ENCODE measurements around the gene LRRC55.

LRRC55 gene

DNA sequence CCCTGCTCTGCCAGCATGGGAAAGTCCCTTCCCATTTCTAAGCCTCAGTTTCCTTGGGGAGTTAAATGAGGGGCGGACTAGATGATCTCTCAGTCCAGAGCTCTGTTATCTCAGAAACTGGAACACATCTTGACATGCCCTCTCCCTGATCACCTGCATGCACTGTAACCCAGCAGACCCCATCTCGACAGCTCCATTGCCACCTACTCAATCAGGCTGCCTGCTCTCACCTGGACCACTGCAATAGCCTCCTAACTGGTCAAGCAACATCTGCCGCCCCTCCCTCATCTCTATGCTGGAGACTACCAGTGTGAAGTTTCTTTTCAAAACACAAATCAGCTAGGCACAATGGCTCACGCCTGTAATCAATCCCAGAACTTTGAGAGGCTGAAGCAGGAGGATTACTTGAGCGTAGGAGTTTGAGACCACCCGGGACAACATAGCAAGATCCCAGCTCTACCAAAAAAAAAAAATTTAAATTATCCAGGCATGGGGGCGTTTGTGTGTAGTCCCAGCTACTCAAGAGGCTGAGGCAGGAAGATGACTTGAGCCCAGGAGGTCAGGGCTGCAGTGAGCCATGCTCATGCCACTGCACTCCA lies 22.2 kb downstream of the LRRC55 start:
- DNase-seq: no peak

DNA sequence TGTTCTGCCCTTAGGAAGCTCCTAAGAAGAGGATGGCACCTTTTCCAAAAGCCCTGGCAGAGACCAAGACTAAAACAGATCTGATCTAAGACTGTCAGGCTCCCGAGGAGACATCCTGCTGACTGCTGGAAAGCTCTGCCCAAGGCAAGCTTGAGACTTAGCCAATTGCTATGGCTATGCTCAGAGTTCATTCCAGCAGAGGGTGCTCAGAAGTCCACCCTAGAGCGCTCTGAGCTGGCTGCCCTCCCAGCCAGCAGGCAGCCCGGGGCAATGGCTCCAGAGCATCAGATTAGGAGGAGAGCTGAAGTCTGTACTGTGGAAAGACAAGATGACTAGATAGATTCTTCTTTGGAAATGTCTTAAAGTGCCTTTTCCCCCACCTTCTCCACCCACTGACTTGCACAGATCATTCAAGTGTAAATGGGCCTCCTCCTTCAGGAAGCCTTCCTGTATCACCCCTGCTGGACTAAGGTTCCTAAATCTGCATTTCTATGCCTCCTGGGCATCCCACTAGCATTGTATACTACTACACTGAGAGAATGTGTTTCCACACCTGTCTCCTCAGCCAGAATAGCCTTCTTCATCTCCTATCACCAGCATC lies 23.4 kb downstream of the LRRC55 start:
- DNase-seq: no peak

DNA sequence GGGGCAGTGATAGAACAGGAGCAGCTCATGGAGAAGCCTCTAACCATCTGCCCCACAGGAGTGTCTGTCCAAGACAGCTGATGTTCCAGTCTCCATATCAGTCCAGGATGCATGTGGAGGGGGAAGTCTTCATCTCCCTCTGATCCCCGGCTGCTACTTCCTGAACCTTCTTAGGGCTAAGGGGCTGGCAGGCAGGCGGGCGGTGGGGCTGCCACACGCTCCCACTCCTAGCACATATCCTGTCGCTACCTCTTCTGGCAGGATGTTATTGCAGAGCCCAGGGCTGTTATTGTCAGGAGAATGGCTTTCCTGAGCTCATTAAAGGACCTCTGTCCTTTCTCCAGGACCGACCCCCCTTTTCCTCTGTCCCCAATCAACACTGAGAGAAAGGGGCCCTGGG lies 25.4 kb downstream of the LRRC55 start:
- DNase-seq: no peak

DNA sequence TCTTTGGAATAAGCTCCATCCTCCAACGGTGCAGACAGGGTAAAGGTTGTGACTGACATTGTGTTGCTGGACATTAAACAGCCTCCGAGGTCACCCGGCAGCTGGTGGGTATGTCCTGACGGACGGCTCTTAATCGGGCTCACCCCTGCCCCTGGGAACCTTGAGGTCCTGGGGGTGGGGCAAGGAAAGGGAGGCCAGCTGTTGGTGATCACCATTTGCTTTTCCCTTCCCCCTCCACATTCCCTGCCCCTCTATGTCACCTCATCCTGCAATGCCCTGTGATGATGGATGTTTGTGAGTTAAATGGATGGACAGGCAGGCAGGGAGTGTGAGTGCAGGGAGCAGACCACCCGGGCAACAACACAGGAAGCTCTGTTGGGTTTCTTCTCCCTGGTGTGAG lies 29.0 kb downstream of the LRRC55 start:
- DNase-seq: no peak

DNA sequence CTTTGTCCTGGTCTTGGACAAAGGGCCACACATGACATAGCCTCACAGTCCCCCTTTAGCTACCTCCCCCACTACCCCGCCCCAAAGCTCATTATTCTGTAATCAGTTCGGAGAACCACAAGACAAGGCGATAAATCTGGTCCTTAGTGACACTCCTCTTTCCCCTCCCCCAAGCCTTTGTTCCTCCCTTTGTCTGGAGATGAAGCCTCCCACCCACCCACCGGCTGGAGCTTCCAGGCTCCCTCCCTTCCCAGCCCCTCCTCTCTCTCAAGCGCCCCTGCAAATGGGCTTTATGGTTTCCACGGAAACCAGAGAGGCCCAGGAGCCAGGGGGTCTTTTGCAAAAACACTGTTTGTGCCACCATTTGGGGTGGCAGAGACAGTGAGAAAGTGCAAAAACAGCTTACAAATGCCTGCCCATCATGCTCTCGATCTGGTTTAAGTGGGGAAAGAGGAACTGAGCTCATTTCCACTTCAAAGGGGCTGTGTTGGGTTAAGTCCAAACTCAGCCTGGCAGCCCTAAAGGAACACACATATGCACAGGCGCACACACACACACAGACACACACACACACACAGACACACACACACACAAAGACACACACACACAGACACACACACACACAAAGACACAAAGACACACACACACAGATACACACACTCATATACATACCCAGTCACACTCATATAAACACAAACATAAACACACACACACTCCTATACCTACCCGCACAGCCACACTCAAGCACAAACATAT lies 31.8 kb downstream of the LRRC55 start:
- DNase-seq: no peak

DNA sequence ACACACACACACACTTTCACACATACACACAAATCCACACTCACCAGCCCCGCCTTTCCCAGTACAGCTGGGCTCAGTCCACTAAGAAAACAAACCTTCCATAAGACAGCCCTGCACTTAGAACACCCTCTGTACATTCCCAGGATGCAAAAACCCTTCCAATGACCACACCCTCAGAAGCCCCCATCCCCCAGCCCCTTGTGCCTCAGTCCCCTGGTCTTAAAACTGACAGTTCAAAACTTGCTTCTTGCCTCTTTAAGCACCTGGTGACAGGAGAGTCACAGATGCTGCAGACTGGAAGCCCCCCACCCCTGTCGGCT lies 32.3 kb downstream of the LRRC55 start:
- no peak for DNase-seq

DNA sequence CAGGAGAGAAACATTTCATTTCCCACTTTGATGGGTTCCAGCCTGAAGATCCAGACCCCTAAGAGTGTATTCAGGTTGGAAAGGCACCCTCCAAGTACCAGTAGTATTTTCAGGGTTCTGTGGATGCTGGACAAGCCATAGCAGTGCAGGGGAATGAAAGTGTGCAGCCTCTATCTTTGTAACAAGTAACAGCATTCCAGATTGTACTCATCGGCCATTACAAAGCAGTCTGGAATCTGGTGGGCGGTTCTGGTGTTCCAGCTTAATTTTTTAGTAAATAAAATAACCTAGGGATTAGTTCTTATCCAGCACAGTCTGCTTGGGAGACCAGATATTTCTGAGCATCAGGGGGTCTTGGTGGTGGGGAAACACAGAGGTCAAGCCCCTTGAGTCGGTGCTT lies 32.7 kb downstream of the LRRC55 start:
- no peak for DNase-seq

DNA sequence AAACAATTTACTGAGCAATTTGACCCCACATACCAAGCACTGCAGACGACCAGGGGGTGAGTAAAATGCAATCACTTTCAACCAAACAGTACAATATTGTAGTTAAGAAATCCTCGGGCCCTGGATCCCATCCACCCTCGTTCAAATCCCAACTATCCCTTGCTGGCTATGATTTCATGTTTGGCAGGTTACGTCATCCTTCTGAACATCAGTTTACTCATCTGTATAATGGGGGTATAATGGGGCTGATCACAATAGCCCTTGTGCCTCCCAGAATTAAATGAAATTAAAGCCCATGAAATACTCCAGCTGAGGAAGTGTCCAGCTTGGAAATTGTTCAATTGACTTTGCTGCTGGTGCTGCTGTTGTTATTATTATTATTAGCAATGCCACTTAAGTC lies 34.7 kb downstream of the LRRC55 start:
- DNase-seq: no peak

DNA sequence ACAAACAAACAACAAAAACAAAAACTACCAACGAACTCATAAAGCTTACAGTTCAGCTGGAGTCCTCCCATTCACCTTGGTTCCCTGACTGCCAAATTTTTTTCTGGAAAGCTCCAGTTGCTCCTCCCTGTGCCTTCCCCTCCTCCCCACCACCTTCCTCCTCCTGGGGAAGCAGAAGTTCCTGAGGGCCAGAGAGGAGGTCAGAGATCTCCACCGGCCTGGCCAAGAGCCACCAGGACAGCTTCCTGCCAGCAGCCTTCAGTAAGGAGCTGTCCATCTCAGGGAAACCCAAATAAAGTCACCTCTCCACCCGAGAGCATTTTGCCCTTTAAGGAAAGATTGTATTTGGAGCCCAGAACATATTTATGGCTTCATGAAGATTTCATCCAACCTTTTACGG lies 35.3 kb downstream of the LRRC55 start:
- DNase-seq: no peak

DNA sequence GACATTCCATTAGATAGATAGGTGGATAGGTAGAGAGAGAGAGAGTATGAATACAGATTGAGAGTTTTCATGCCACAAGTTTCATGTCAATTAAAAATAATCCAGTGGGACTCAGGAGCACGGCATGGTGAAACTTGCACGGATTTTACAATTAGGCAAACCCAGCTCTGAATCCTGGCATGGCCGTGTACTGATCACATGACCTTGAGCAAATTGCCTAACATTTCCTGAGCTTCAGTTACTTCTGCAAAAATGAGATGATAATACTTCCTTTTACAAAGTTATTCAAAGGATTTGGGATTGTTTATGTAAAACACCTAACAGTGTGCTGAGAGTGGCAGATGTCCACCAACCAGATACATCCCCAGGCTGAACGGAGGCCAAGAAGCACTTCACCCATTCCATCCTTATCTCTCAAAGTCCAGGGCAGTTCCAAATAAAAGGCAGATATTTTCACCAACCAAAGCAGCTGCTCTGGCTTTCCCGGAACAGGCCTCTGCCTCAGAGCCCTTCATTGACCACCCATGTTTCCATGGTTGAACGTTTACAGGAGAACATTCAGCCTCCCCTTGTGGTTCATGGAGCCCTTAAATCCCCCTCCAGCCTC lies 37.4 kb downstream of the LRRC55 start:
- DNase-seq: no peak

DNA sequence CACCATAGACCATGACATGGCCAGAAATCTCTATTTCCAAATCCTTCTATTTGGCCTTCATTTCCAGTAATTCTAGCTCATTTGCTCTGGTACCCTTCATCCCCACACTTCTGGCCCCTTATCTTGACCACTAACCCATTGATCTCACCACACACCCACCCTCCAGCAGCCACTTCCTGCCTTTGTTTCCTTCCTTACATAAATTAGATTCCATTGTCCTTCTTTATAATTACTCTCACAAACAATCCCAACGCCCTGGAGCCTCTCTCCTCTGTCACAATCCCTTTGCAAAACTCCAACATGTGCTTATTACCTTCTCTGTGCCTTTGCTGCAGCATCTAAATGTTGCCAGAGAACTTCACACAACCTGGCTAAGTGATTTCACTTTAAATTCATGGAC lies 40.5 kb downstream of the LRRC55 start:
- DNase-seq: no peak

DNA sequence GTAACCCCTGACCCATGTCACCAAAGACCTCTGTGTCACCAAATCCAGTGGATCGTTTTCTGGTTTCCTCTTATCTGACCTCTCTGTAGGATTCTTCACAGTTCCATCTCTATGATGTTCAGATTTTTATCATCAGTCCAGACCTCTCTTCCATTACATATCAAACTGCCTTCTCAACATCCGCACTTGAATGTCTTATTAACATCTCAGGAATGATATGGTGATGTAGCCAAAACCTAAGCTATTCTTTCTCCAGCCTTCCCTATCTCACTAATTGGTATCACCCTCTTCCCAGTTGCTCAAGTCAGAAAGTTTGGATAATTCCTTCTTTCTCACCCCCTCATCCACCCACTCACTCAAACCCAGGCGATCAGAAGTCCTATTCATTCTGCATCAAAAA lies 41.8 kb downstream of the LRRC55 start:
- DNase-seq: no peak

DNA sequence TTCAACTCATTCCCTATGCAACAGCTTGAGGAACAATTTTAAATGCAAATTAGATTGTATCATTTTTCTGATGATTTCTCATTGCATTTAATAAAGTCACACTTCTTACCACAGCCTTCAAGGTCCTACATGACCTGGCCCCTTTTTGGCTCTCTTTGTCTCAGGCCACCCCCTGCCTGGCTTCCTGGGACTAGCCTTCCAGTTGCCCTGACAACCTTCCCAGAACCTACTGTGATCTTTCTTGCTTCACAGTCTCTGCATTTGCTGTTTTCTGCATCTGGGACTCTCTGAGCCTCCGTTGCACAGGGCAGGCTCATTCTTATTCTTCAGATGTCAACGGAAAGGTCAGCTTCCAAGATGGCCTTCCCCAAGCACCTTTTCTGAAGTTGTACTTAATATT lies 42.4 kb downstream of the LRRC55 start:
- DNase-seq: no peak

DNA sequence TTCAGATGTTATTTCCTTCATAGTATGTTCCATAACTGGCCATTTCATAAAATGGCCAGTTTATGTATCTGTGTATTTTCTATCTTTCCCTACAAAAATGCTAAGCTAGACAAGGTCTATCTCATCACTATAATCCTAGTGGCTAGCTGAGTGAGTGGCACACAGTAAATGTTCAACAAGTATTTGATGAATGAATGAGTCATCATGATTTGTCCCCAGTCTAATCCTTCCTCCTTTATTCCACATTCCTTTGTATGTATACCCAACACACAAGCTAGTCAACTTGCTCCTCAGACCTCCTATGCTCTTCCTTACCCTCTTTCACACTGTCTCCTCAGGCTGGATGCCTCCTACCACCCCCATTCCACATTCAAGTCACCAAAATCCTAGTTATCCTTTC lies 42.8 kb downstream of the LRRC55 start:
- no peak for DNase-seq

DNA sequence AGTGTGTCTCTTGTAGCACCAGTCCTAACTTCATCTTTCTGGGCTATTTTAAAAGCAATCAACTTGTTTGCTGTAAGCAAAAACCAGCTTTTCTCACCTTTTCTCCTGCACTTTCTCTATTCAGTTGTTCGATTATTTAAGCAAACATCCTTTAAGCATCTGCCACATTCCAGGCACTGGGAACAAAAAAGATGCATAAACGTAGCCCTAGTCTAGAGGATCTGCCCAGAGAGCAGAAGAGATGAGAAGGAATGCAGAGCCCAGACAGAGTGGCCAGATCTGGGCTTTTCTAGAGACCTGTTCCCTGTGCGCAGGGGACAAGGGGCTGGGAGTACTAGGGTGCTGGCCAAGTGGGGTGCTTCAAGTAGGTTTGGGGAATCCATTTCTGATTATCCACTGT lies 46.8 kb downstream of the LRRC55 start:
- no peak for DNase-seq

DNA sequence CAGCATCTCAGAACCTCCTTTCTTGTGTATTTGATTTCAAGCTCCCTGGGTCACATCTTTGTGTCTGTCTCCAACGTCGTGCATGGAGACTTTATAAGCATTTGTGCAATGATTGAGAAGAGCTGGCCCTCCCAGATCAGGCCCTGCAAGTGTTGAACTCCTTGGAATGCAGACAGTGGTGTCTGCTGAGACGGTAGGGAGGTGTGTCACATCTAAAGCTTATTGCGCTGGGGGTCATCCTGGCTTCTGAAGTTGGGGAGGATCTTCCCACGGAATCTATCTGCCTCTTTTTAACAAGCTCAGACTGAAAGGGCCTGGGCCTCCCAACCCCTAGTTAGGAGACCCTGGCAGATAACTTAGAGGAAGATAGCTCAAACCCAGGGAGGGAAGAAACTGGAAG lies 48.6 kb downstream of the LRRC55 start:
- no peak for DNase-seq

DNA sequence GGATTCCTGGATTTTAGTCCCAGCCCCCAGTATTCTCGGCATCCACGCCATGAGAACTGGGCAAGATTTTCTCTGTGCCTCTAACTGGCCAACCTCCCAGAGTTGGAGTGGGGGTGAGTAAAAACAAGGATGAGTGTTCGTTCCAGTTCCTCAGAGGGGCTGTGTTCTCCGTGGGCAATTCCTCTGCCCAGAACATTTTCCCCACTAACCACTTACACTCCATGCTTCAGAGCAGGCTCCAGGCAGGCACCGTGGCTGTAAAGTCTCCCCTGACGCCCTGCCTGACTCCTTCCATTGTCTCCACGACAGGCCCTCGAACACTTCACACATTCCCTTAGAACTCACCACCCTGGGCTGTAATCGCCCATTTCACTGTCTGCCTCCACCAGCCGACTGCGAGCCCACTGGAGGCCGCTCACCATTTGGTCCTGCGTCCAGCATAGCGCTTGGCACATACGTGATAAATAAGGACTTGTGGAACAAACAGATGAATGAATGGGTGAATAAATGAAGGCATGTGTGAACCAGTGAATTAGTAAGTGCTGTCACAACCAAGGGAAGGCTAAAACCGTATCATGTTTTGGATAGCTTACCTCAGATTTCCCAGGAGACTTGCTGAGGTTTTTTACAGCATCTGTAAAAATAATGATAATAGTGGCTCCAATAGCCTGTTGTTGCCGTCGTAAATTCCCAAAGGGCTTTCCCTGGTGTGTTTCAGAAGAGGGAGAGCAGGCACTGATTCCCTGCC lies 49.2 kb downstream of the LRRC55 start:
- DNase-seq: no peak

DNA sequence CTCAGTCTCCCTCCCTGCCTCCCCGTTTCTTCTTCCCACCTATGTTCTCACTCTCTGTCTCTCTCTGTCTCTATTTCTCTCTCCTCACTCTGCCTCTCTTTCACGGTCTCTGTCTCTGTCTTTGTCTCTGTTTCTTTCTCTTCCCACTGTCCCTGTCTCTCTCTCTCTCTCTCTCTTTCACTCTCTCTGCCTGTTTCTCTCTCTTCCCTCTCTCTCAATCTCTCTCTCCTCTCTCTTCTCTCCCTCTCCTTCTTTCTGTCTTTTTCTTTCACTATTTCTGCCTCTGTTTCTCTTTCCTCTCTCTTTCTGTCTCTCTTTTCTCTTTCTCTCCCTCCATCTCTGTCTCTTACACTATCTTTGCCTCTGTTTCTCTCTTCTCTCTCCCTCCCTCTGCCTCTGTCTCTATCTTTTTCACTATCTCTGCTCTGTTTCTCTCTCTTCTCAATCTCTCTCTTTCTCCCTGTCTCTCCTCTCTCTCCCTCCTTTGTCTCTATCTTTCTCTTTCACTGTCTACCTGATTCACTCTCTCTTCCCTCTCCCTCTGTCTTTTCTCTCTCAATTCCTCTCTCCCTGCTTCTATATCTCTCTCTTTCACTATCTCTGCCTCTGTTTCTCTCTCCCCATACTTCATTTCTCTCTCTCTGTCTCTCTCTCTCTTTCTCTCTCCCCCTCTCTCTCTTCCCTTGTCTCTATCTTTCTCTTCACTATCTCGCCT lies 49.9 kb downstream of the LRRC55 start:
- no peak for DNase-seq

DNA sequence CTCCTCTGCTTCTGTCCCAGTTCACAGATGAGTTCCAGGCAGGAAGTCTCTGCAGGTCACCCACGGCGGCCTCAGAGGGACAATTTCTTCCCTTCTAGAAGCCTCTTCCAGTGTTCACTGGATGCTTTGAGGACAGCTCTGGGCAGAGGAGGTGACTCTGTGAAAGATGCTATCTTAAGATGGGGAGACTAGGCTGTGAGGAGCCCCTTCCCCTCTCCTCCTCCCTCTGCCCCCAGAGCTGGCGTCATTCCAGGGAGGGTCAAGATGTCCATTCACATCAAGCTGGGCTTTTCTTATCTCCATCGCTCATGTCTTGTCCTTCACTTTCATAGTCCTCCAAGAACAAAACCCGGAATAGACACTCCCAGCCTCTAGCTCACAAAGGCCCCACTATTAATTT lies 51.9 kb downstream of the LRRC55 start:
- DNase-seq: no peak

DNA sequence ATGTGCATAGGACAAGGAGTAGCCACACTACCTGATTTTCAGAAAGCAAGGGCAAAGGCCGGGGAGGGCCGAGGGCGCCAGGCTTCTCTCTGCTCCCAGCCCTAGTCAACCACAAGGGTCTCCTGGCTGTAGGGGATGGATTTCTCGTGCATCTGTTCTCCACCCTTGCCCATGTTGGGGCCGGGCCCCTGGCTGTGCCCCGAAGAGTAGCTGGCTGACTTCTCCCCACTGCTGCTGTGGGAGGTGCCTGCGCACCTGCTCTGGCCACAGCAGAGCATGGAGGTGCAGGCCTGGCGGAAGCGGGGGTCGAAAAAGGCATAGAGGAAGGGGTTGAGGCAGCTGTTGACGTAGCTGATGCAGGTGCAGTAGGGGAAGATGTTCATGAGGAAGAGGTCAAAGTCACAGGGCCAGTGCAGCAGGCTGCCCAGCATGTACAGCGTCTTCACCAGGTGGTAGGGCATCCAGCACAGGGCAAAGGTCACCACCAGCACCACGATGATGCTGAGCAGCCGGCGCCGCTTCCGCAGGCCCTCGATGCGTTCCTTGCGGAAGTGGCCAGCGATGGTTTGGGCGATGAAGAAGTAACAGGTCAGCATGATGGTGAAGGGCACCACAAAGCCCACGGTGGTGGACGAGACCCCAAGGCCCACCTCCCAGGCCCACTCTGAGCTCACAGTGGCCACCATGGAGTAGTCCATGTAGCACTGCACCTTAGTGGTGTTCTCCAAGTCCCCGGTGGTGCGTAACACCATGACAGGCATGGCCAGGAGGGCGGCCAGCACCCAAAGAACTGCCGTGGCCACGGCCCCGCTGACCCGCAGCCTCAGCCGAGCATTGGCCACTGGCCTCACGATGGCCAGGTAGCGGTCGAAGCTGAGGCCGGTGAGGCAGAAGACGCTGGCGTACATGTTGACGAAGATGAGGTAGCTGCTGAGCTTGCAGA lies 54.3 kb downstream of the LRRC55 start:
- DNase-seq: no peak

DNA sequence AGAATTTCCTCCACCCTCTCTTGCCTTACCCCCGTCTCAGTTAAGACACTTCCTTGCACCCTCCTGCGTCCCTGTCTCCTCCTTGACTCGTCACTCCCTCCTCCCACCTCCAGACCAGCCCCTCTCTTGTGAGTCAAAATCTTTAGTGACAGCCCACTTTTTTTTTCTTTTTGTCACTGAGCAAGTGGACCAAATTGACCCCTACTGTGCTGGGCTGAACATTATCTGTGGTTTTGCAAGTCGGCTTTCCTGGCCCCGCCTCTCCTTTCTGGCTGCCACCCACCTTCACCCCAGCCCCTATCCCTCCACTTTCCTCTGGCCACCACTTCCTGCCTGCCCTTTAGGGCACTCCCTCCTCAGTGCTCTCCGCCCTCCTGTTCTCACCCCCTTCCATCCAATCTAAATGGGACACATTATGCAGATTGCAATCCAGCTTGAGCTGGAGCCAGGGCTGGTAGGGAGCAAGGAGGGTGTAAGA lies 55.5 kb downstream of the LRRC55 start, which contains the start of gene APLNR:
TSS of gene APLNR (minus strand) at position 47 of the 478 bp plus-strand sequence. CDS start 246 bp downstream, outside the sequence.
- no peak for DNase-seq
